GM23338 (cell line): Measurements from ENCODE around the gene ZBTB7C. TPM values are rescaled to one million over a fixed set of nuclear protein-coding genes. Genes with fewer than 3 reads are reported as not detected.

Source experiments
- ATAC-seq: fragments of 200-7000 bp; cut with Tn5 transposase; 3 replicates; pipeline ENCODE4 v1.9.1; 2020
- DNase-seq: peaks from one replicate; pipeline ENCODE4 v3.0.0-alpha.2; 2015; ENCODE audit warnings: low spot score
- H2AFZ ChIP-seq: fragments of 200-600 bp; sonication (generic); 2 replicates; pipeline ENCODE4 v1.8.0; 2016; ENCODE audit warnings: antibody characterized with exemption, mild to moderate bottlenecking, moderate library complexity
- H3F3A ChIP-seq: fragments of 200-600 bp; sonication (generic); replicated peaks from 2 replicates; pipeline ENCODE4 v1.8.0; 2017; ENCODE audit warnings: antibody characterized with exemption, mixed run types, low read depth
- H3K27ac ChIP-seq: fragments of 200-600 bp; sonication (generic); 2 replicates; pipeline ENCODE4 v1.6.1; 2016; ENCODE audit warnings: low read depth
- H3K27me3 ChIP-seq: fragments of 200-600 bp; sonication (generic); 2 replicates; pipeline ENCODE4 v1.8.0; 2016; ENCODE audit warnings: mild to moderate bottlenecking, mixed run types, moderate library complexity; ENCODE audit not compliant: insufficient read depth
- H3K36me3 ChIP-seq: fragments of 200-600 bp; sonication (generic); 2 replicates; pipeline ENCODE4 v1.8.0; 2016; ENCODE audit warnings: mild to moderate bottlenecking; ENCODE audit not compliant: insufficient read depth
- H3K4me1 ChIP-seq: fragments of 200-600 bp; sonication (generic); 2 replicates; pipeline ENCODE4 v1.8.0; 2016; ENCODE audit warnings: mild to moderate bottlenecking, moderate library complexity; ENCODE audit not compliant: insufficient read depth
- H3K4me2 ChIP-seq: fragments of 200-600 bp; sonication (generic); 2 replicates; pipeline ENCODE4 v1.7.1; 2017; ENCODE audit warnings: mixed run types
- H3K4me3 ChIP-seq: fragments of 200-600 bp; sonication (generic); 2 replicates; pipeline ENCODE4 v1.6.1; 2016; ENCODE audit warnings: mixed run types
- H3K79me2 ChIP-seq: fragments of 200-600 bp; sonication (generic); replicated peaks from 2 replicates; pipeline ENCODE4 v1.8.0; 2017; ENCODE audit warnings: mild to moderate bottlenecking; ENCODE audit not compliant: insufficient read depth
- H3K9me2 ChIP-seq: fragments of 200-600 bp; sonication (generic); 2 replicates; pipeline ENCODE4 v1.8.0; 2017; ENCODE audit not compliant: insufficient read depth
- H4K20me1 ChIP-seq: fragments of 200-600 bp; sonication (generic); replicated peaks from 2 replicates; pipeline ENCODE4 v1.8.0; 2017; ENCODE audit warnings: mild to moderate bottlenecking; ENCODE audit not compliant: insufficient read depth
- H3K27ac Mint-ChIP-seq: 2 replicates; pipeline ENCODE4 v1.8.0; 2020; ENCODE audit warnings: inconsistent platforms, mild to moderate bottlenecking, moderate library complexity, mixed read lengths
- H3K27me3 Mint-ChIP-seq: 3 replicates; pipeline ENCODE4 v1.8.0; 2022; ENCODE audit warnings: low read depth, mild to moderate bottlenecking, moderate library complexity, mixed read lengths, inconsistent platforms; ENCODE audit not compliant: insufficient read depth, poor library complexity
- H3K36me3 Mint-ChIP-seq: 3 replicates; pipeline ENCODE4 v1.8.0; 2021; ENCODE audit warnings: low read depth, mild to moderate bottlenecking, inconsistent platforms, moderate library complexity, mixed read lengths
- H3K4me1 Mint-ChIP-seq: 3 replicates; pipeline ENCODE4 v1.8.0; 2020; ENCODE audit warnings: mild to moderate bottlenecking, inconsistent platforms, mixed read lengths
- H3K4me3 Mint-ChIP-seq: 3 replicates; pipeline ENCODE4 v1.8.0; 2021; ENCODE audit warnings: moderate library complexity, mild to moderate bottlenecking, inconsistent platforms, mixed read lengths
- H3K9me3 Mint-ChIP-seq: 3 replicates; pipeline ENCODE4 v1.8.0; 2020; ENCODE audit warnings: moderate library complexity, mild to moderate bottlenecking, inconsistent platforms, mixed read lengths
- CREB1 ChIP-seq: fragments of 250-450 bp; sonication (Bioruptor Pico); IDR thresholded peaks from 2 replicates; pipeline ENCODE4 v1.5.0; 2020; ENCODE audit warnings: low read depth, mild to moderate bottlenecking, moderate library complexity
- CTCF ChIP-seq, 2 experiments: fragments of 200-600 bp in 1 of 2; sonication (generic) in 1 of 2; conservative IDR thresholded peaks; 2 replicates each; pipeline versions ENCODE4 v1.5.1 to v1.6.1; 2016 to 2017; ENCODE audit warnings: antibody characterized with exemption in 2 of 2, low read depth in 2 of 2, mild to moderate bottlenecking in 2 of 2, moderate library complexity in 1 of 2
- EZH2phosphoT487 ChIP-seq: fragments of 200-600 bp; sonication (generic); IDR thresholded peaks from one replicate; pipeline ENCODE4 v1.8.1; 2018; ENCODE audit warnings: antibody characterized with exemption; ENCODE audit not compliant: unreplicated experiment
- JUNB ChIP-seq: IDR thresholded peaks from one replicate; pipeline ENCODE4 v1.6.1; 2016; ENCODE audit warnings: antibody characterized with exemption; ENCODE audit not compliant: unreplicated experiment
- NANOG ChIP-seq: IDR thresholded peaks from 2 replicates; pipeline ENCODE4 v1.6.1; 2016; ENCODE audit warnings: antibody characterized with exemption, borderline replicate concordance
- POLR2AphosphoS5 ChIP-seq: IDR thresholded peaks from 2 replicates; pipeline ENCODE4 v1.6.1; 2016; ENCODE audit warnings: antibody characterized with exemption, low read depth
- REST ChIP-seq: IDR thresholded peaks from one replicate; pipeline ENCODE4 v1.6.1; 2018; ENCODE audit warnings: antibody characterized with exemption; ENCODE audit not compliant: unreplicated experiment
- ZNF114 ChIP-seq: fragments of 250-450 bp; sonication (Bioruptor Pico); IDR thresholded peaks from 2 replicates; pipeline ENCODE4 v1.5.0; 2020; ENCODE audit warnings: mild to moderate bottlenecking, moderate library complexity
- ZNF331 ChIP-seq: fragments of 250-450 bp; sonication (Bioruptor Pico); IDR thresholded peaks from 2 replicates; pipeline ENCODE4 v1.5.0; 2020; ENCODE audit warnings: low read depth, mild to moderate bottlenecking, moderate library complexity
- ZNF462 ChIP-seq: fragments of 250-450 bp; sonication (Bioruptor Pico); IDR thresholded peaks from 2 replicates; pipeline ENCODE4 v1.5.0; 2020; ENCODE audit warnings: mild to moderate bottlenecking, moderate library complexity
- polyA plus RNA-seq: library from polyadenylated mRNA; unstranded; fragments of >200 nt; fragmentation: Nextera tagmentation; extraction: Ambion mirVana; gene quantifications from 2 replicates; pipeline ENCODE4 v1.2.1, GENCODE V29; 2016
- total RNA-seq: library from RNA; depleted of rRNA; stranded (reverse); fragments of >200 nt; shearing (Covaris generic); gene quantifications from 2 replicates; pipeline ENCODE4 v1.2.3, GENCODE V29; 2014

Gene ZBTB7C
- total and polyA plus RNA-seq, 2 experiments from 2014 or later = 0.03 to 0.14 TPM

GRCh38 chr18:47985866-47986265 lies 423.3 kb downstream of the ZBTB7C start:
- TF ChIP-seq CREB1 (CRISPR knock-in tag) (no peak), ZNF462 (CRISPR knock-in tag) (no peak), NANOG (no peak), EZH2phosphoT487 (no peak), POLR2AphosphoS5 (no peak), ZNF114 (CRISPR knock-in tag) (no peak), REST (no peak), CTCF (conservative IDR thresholded peaks at IDR 0.05; ENCODE audit: low read depth in 2 of 2) (no peak), JUNB (no peak), ZNF331 (CRISPR knock-in tag) (no peak)

More at GRCh38 chr18:47985866-47986265, 423.3 kb downstream of the ZBTB7C start:
- H3K27me3 Mint-ChIP-seq = peaks cover 6% of the 10 kb centered on the region
- Histone ChIP-seq H3K4me1 (peaks cover 17% of the 10 kb centered on the region; the same call in 1 of the 2 replicates), H3K4me2 (no peak overlapping the region), H3K79me2 (no peaks in the 10 kb centered on the region), H3K36me3 (no peaks in the 10 kb centered on the region), H3K27ac (no peak overlapping the region), H3K9me2 (no peaks in the 10 kb centered on the region), H3K27me3 (no peaks in the 10 kb centered on the region), H2AFZ (no peak overlapping the region), H4K20me1 (no peaks in the 10 kb centered on the region), H3K4me3 (no peak overlapping the region), H3F3A (no peaks in the 10 kb centered on the region)
- H3K4me3 Mint-ChIP-seq = no peak overlapping the region
- H3K9me3 Mint-ChIP-seq = peaks cover 2% of the 10 kb centered on the region; the same call in 2 of the 3 replicates
- DNase-seq (no peak), ATAC-seq (no peak)
- no peak overlapping the region for H3K27ac Mint-ChIP-seq
- H3K36me3 Mint-ChIP-seq = no peaks in the 10 kb centered on the region; the same call in 2 of the 3 replicates
- H3K4me1 Mint-ChIP-seq = peaks cover 18% of the 10 kb centered on the region
